Stimulated activated CD4-positive, alpha-beta T cell treated with anti-CD3 and anti-CD28 coated beads, Interleukin-12 subunit alpha, Interleukin-12 subunit beta, amount 100 ng/mL, for 4 hours (primary cell): ENCODE results near the gene SELENOI.

Experiments used
- DNase-seq: peaks from one replicate; pipeline ENCODE4 v3.0.0-alpha.2; 2020

SELENOI gene

DNA sequence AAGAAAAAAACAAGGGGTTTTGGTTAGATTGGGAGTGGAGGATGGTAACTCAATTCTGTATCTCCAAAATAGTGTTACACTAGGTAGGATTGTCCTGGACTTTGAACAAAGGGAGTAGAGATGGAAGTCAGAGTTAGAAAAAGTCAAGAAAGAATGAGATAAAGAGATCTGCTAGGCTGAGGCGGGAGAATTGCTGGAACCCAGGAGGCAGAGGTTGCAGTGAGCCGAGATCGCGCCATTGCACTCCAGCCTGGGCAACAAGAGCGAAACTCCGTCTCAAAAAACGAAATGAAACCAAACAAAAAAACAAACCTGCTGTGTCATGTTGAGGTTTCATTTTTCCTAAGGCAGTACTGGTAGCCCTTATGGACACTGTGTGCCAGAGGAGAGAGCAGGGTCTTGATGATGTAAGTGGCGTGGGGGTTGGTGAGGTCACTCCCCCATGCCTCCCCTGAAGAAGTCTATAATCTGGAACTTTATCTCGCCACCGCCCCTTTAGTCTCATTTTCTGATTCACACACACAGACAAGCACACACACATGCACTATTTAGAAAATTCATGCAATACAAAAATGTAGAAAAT is 66.2 kb downstream of the SELENOI start:
- no peak for DNase-seq

- no peak for DNase-seq
Observed at GRCh38 chr2:26414311-26414710, 68.4 kb downstream of the SELENOI start.

- no peak for DNase-seq
Observed at GRCh38 chr2:26421961-26422360, 76.0 kb downstream of the SELENOI start.

DNA sequence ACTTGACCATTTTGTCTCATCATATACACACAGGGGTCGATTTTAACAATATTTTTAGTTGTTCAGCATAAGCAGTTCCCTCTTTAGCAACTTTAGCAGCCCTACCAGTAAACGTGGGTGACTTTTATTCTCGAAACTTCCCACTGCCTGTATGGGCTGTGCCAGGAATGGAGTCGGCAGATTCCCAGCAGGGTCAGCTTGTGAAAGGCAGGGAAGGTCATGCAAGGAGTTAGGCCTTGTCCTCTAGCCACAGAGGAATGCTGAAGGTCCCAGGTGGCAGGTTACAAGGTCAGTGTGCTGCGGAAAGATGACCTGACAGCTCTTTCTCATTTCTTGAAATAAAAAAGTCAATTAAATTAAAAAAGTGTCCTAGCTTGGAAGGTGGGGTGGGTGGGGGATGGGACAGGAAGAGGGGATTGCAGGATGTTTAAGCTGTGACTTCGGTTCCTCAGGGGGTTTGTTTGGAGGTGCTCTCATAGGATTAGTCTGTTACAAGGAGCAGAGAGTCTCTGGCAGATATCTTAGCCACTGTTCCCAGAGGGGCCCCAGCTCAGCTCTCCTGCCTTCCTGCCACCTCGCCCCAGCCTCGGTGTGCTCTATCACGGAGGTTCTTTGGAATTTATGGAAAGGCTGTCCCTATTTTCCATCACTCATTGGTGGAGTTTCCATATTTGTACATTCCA is 77.1 kb downstream of the SELENOI start:
- DNase-seq = no peak

- DNase-seq = no peak
Observed at GRCh38 chr2:26423750-26424149, 77.8 kb downstream of the SELENOI start.

DNA sequence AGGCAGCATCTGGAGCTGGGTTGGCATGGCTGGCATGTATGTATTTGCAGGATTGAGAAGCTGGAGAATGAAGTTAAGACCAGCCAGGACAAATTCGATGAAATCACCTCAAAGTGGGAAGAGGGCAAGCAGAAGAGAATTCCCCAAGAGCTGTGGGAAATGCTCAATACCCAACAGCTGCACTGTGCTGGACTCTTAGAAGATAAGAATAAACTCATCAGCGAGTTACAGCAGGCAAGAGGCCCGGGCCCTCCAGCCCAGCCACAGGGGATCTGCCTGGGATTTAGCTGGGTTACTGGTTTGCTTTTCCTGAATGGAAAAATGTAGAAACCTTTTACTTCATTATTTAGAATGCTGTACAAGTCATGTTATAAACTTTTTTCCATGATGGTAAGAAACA is 78.3 kb downstream of the SELENOI start:
- no peak for DNase-seq

GRCh38 chr2:26428846-26429245 is 82.9 kb downstream of the SELENOI start:
- DNase-seq = no peak

DNA sequence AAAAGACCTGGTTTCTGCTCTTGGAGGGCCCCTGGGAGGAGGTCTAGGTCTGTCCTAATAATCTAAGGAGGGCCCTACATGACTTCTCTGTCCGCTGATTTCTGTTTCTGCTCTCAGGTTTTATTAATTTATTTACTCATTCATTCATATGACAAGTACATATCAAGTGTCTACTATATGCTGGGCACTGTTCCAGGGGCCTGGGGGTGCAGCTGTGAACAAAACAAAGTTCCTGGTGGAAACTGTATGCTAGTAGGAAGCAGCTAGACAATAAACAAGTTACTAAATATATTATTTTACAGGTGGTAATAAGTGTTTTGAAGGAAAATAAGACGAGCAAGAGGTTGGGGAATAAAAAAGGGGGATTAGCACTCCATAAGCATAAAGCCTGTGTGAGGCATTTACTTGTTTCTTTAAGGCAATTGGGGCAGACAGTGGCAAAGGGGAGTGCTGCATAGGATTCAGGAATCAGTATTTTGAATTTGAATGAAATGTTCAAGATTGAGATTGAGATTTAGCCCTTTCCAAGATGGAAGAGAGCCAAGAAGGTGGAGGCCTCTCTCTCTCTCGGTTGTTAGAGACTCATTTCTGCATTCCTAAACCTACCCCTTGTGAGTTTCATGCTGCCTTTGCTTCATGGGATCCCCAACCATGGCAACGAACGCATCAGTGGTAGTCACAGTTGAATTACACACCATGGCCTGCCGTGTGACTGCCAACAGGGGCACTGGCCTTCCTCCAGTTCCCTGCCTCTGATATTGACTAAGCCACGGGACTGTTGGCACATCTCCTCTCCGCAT is 84.0 kb downstream of the SELENOI start:
- DNase-seq = no peak

- no peak for DNase-seq
Observed at GRCh38 chr2:26430826-26431225, 84.9 kb downstream of the SELENOI start.

- DNase-seq = no peak
Observed at GRCh38 chr2:26432363-26432762, 86.4 kb downstream of the SELENOI start.

GRCh38 chr2:26432859-26433258 is 86.9 kb downstream of the SELENOI start:
- no peak for DNase-seq

GRCh38 chr2:26435106-26435505 is 89.2 kb downstream of the SELENOI start:
- DNase-seq = no peak

DNA sequence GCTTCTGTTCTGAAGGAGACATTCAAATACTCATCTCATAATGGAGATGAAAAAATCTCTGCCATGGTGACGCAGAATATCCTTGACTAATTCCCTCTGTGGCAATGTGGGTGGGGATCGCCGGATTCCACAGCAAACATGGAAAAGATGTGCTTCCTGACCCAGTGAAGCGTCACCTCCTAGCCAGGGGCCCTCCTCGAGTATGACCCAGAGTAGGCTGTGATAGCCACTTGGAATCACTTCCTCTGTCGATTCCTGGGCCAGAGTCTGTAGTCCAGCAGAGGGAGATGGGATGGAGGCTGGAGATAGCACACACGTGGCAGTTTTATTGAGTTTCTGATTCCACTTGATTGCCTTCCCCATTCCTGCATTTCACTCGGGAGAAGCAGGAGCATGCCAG is 92.6 kb downstream of the SELENOI start:
- no peak for DNase-seq

GRCh38 chr2:26438926-26439325 is 93.0 kb downstream of the SELENOI start:
- no peak for DNase-seq

GRCh38 chr2:26442301-26442700 is 96.4 kb downstream of the SELENOI start:
- no peak for DNase-seq

GRCh38 chr2:26442707-26443106 is 96.8 kb downstream of the SELENOI start:
- DNase-seq = no peak

DNA sequence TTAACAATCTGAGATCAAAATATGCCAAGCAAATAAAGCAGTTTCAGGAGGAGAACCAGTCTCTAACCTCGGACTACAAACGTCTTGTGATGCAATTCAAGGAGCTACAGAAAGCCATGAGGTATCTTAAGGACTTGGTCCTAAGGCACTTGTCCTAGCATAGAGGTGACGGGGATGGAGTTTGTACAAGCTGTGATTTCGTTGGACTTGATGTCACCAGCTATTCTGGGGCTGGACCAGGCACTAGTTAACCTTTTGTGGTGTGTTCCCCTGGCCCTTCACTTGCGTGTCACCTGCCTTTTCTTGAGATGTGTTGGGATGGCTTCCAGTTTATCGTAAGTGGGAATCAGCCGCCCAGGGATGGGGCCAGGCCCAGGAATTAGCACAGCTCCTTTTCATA is 98.3 kb downstream of the SELENOI start:
- no peak for DNase-seq
